ENCODE results near the gene LRBA. TPM values are rescaled to one million over a fixed set of nuclear protein-coding genes. Genes with fewer than 3 reads are reported as not detected.

LRBA gene
- total RNA-seq, 1 donor, result 38.4 TPM

GRCh38 chr4:150713251-150713650, 301.8 kb downstream of the LRBA start:
- H3K4me3 ChIP-seq (ENCODE audit: low read depth, low read length), result no peak overlapping the region
- DNase-seq (ENCODE audit: low read depth), result no peak
- TF ChIP-seq, protein P1, sequence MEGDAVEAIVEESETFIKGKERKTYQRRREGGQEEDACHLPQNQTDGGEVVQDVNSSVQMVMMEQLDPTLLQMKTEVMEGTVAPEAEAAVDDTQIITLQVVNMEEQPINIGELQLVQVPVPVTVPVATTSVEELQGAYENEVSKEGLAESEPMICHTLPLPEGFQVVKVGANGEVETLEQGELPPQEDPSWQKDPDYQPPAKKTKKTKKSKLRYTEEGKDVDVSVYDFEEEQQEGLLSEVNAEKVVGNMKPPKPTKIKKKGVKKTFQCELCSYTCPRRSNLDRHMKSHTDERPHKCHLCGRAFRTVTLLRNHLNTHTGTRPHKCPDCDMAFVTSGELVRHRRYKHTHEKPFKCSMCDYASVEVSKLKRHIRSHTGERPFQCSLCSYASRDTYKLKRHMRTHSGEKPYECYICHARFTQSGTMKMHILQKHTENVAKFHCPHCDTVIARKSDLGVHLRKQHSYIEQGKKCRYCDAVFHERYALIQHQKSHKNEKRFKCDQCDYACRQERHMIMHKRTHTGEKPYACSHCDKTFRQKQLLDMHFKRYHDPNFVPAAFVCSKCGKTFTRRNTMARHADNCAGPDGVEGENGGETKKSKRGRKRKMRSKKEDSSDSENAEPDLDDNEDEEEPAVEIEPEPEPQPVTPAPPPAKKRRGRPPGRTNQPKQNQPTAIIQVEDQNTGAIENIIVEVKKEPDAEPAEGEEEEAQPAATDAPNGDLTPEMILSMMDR (IDR thresholded peaks at IDR 0.05; ENCODE audit: insufficient read depth, low read depth, low read length), result no peak

DNA sequence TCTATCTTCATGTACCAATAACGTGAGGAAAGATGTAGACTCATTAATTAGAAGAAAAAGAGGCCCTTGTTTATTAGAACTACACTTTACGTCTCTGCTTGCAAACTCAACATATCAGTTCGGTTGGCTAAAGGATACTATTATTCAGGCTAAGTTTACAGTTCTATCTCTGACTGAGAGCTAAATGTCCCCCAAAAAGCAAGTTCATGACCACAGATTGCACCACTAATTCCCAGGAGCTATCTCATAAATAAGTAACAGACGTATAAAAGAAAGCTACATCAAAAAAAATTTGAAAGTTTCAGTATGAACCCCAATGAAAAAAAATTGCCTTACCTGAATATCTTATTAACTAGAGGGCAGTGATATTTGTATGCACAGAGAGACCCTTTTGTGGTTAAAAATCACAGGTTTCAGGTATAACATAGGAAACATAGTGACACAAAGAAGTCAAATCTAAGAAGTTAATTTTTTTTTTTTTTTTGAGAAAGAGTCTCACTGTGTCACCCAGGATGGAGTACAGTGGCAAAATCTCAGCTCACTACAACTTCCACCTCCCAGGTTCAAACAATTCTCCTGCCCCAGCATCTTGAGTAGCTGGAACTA, 304.2 kb downstream of the LRBA start:
- TF ChIP-seq, protein P1 (IDR thresholded peaks at IDR 0.05; ENCODE audit: insufficient read depth, low read depth, low read length), result no peak
- DNase-seq (ENCODE audit: low read depth), result no peak
- no peak overlapping the region for H3K4me3 ChIP-seq (ENCODE audit: low read depth, low read length)

- no peak overlapping the region for H3K4me3 ChIP-seq (ENCODE audit: low read depth, low read length)
- DNase-seq (ENCODE audit: low read depth), result no peak
- TF ChIP-seq, protein P1 (IDR thresholded peaks at IDR 0.05; ENCODE audit: insufficient read depth, low read depth, low read length), result no peak
These were observed 307.1 kb downstream of the LRBA start for GRCh38 chr4:150708004-150708403.

DNA sequence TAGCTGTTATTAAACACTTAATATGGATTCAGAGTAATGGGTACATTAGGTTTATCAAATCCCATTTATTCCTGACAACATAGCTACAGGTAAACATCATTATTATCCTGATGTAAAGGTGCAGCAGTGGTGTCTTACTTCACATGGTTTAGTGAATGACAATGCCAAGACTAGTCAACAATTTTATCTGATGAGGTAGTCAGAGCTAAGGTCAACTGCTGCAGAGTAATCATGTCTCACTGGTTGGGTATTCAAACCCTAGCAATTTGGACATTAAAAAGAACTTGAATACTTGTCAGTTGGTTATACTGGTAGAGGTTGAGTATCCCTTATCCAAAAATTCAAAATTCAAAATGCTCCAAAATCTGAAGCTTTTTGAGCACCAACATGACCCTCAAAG, 315.5 kb downstream of the LRBA start:
- H3K4me3 ChIP-seq (ENCODE audit: low read depth, low read length), result no peak overlapping the region
- no peak for DNase-seq (ENCODE audit: low read depth)

GRCh38 chr4:150695162-150695561, 319.9 kb downstream of the LRBA start:
- TF ChIP-seq, protein P1 (IDR thresholded peaks at IDR 0.05; ENCODE audit: insufficient read depth, low read depth, low read length), result no peak
- no peak overlapping the region for H3K4me3 ChIP-seq (ENCODE audit: low read depth, low read length)
- no peak for DNase-seq (ENCODE audit: low read depth)

More for the DNA sequence above, 315.5 kb downstream of the LRBA start:
- TF ChIP-seq, protein P1 (IDR thresholded peaks at IDR 0.05; ENCODE audit: insufficient read depth, low read depth, low read length), result no peak

- no peak for DNase-seq (ENCODE audit: low read depth)
- H3K4me3 ChIP-seq (ENCODE audit: low read depth, low read length), result no peak overlapping the region
- TF ChIP-seq, protein P1 (IDR thresholded peaks at IDR 0.05; ENCODE audit: insufficient read depth, low read depth, low read length), result no peak
These were observed 320.6 kb downstream of the LRBA start for GRCh38 chr4:150694438-150694837.

All from fibroblast of villous mesenchyme (primary cell).